Transverse colon (tissue), 4 donors: ENCODE data around the gene KCNH2. TPM values are rescaled to one million over a fixed set of nuclear protein-coding genes. Genes with fewer than 3 reads are reported as not detected.

Experiments
- DNase-seq: peaks from one replicate; pipeline ENCODE4 v3.0.0-alpha.2; 2019
- H3K27ac ChIP-seq, 4 donors: fragments of 200-600 bp; sonication (generic); 2 replicates each; pipeline ENCODE4 v1.5.1; 2016 to 2018; ENCODE audit warnings: inconsistent platforms in 4 of 4
- H3K27me3 ChIP-seq: fragments of 200-600 bp; sonication (generic); 2 replicates; pipeline ENCODE4 v1.5.1; 2017; ENCODE audit warnings: inconsistent platforms
- H3K36me3 ChIP-seq, 4 donors: fragments of 200-600 bp; sonication (generic); 2 replicates each; pipeline ENCODE4 v1.5.1; 2017 to 2019; ENCODE audit warnings: inconsistent platforms in 4 of 4
- H3K4me1 ChIP-seq, 4 donors: fragments of 200-600 bp; sonication (generic); 2 replicates each; pipeline ENCODE4 v1.5.1; 2017 to 2020; ENCODE audit warnings: inconsistent platforms in 4 of 4
- H3K4me3 ChIP-seq, 4 donors: fragments of 200-600 bp; sonication (generic); 1 replicate in 1 of 4; 2 replicates in 3 of 4; pipeline versions ENCODE4 v1.5.1 to v1.6.1; 2017 to 2019; ENCODE audit warnings: inconsistent platforms in 4 of 4
- H3K9me3 ChIP-seq, 2 donors: fragments of 200-600 bp; sonication (generic); 2 replicates each; pipeline ENCODE4 v1.5.1; 2017 to 2019; ENCODE audit warnings: inconsistent platforms in 2 of 2
- EP300 ChIP-seq: sonication (generic); formaldehyde crosslinking; IDR thresholded peaks from one replicate; pipeline ENCODE4 v1.6.1; 2017; ENCODE audit warnings: antibody characterized with exemption, low read depth
- POLR2A ChIP-seq: fragments of 450-650 bp; IDR thresholded peaks from one replicate; pipeline ENCODE4 v1.6.1; 2016; ENCODE audit warnings: antibody characterized with exemption, mild to moderate bottlenecking, moderate library complexity
- POLR2AphosphoS5 ChIP-seq, 3 donors: sonication (generic); formaldehyde crosslinking; IDR thresholded peaks; one replicate each; pipeline ENCODE4 v1.6.1; 2016; ENCODE audit warnings: antibody characterized with exemption in 3 of 3
- WGBS, 2 donors: methylation state at CpG; one replicate each; pipeline ENCODE4 v1.1.5; 2018; ENCODE audit warnings: low coverage in 1 of 2; 5-methylcytosine and 5-hydroxymethylcytosine counted together
- in situ Hi-C, 4 donors: fragments of 200-750 bp; cut with MboI; loops; one replicate each; pipeline versions ENCODE4 v1.15.0 to v1.15.1; 2017; ENCODE audit warnings: low sequenced_read_pairs in 3 of 4, low pct_ligation_motif_present in 1 of 4, low pct_unique_long_range_greater_than_20kb in 1 of 4
- intact Hi-C: fragments of 100-400 bp; cut with DNase I; formaldehyde crosslinking; loops from one replicate; pipeline ENCODE4 v1.15.1; 2023; ENCODE audit warnings: low total_unique reads
- total RNA-seq, 4 donors: library from RNA; depleted of rRNA; stranded (reverse); fragments of >200 nt; gene quantifications; one replicate each; pipeline ENCODE4 v1.1.0, GENCODE V29; 2016
- TF ChIP-seq, protein P1 (sequence below), 5 experiments: fragments of 200-600 bp in 3 of 5; fragments of 450-650 bp in 2 of 5; sonication (generic) in 3 of 5; IDR thresholded peaks; 1 replicate in 2 of 5; 2 replicates in 3 of 5; pipeline ENCODE4 v1.5.1; 2016 to 2017; ENCODE audit warnings: antibody characterized with exemption in 5 of 5, inconsistent platforms in 3 of 5, mild to moderate bottlenecking in 2 of 5, moderate library complexity in 1 of 5

KCNH2 gene
- total RNA-seq, 4 donors from 2014 or later: 9.5 to 39.0 (median 19.3) TPM

DNA sequence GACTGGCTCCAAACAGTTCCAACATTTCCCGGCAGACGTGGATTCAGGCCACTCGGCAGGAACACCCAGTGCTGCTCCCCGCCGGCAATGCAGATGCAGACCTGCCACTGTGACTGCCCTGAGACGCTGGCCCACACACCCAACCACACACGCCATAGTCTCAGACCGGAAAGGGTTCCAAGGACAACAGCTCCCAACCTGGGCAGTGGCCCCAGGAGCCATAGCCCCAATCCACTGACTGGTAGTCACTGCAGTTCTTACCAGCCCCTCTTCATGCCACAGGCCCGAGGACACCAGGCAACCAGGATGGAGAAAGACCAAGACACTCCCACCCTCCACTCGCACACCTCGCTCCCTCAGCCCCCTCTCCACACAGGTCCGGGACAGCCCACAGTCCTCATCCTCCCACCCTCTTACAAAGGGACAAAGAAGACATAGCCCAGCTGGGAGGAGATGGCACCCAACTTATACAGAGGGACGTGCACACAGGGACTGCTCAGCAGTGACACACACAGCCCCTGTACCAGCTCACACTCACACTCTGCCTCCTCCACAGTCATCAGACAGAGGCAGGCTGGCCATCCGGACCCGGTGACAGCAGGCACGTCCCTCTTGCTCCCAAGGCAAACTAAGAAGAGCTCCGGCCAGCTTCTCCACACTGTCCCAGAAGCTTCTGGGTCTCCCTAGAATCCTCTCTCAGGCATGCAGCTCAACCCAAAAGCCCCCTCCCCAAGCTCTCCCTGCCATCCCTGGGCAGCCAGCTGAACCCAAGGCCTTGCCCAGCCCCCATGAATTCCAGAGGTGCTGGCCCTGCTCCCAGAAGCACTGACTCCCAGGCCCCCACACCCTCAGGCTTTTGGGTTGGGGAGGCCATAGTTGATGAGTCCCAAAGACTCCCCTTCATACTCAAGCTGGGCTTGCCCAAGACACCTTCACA, 24.8 kb downstream of the KCNH2 start:
- intact Hi-C loops (no loop called here), in situ Hi-C loops (no loop called here)
- Histone ChIP-seq H3K9me3 (no peaks in the 10 kb centered on the region), H3K4me1 (peaks cover 6 to 22% (median 9%) of the 10 kb centered on the region in 4 donors), H3K4me3 (peak overlapping the region in 2 of 4 donors; percentile 4 to 35), H3K27me3 (peaks cover 10% of the 10 kb centered on the region), H3K36me3 (no peaks in the 10 kb centered on the region), H3K27ac (peak overlapping the region; percentile 69 to 93 (median 80))
- no peak for DNase-seq
- WGBS, 2 donors: 81% methylated on average over 17 of the region's 17 CpGs; no CpG with 5 or more reads in 1 of the 2 donors
- TF ChIP-seq POLR2AphosphoS5 (IDR thresholded peaks at IDR 0.05): no peak
- no peak for TF ChIP-seq EP300
- TF ChIP-seq, protein P1, sequence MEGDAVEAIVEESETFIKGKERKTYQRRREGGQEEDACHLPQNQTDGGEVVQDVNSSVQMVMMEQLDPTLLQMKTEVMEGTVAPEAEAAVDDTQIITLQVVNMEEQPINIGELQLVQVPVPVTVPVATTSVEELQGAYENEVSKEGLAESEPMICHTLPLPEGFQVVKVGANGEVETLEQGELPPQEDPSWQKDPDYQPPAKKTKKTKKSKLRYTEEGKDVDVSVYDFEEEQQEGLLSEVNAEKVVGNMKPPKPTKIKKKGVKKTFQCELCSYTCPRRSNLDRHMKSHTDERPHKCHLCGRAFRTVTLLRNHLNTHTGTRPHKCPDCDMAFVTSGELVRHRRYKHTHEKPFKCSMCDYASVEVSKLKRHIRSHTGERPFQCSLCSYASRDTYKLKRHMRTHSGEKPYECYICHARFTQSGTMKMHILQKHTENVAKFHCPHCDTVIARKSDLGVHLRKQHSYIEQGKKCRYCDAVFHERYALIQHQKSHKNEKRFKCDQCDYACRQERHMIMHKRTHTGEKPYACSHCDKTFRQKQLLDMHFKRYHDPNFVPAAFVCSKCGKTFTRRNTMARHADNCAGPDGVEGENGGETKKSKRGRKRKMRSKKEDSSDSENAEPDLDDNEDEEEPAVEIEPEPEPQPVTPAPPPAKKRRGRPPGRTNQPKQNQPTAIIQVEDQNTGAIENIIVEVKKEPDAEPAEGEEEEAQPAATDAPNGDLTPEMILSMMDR (IDR thresholded peaks at IDR 0.05): no peak
- TF ChIP-seq POLR2A: no peak

DNA sequence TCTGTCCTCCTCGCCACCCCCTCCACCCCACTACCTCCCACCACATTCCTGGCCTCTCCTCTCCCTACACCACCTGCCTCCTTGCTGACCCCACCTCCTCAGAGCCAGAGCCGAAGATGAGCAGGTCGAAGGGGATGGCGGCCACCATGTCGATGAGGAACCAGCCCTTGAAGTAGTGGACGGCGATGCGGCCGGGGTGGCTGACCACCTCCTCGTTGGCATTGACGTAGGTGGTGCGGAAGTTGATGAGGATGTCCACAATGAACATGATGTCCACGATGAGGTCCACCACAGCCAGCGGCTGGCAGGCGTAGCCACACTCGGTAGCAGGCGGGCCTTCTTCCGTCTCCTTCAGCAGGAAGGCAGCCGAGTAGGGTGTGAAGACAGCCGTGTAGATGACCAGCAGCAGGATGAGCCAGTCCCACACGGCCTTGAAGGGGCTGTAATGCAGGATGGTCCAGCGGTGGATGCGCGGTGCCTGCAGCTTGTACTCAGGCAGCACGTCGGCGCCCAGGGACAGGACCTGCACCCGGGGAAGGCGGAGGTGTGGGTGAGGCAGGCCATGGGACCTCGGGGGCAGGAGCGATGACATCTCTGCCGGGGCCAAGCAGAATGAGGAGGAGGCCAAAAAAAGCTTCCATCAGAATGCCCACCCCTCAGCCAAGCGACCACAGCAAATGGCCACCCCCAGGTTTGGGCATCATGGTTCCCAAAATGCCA, 25.6 kb downstream of the KCNH2 start:
- in situ Hi-C loops: no loop called here
- H3K4me3 ChIP-seq: no peak overlapping the region
- intact Hi-C loops: no loop called here
- DNase-seq: no peak
- peak overlapping the region in 3 of 4 donors; percentile 69 to 93 (median 79) for H3K27ac ChIP-seq
- 88 to 98% methylated on average over 10 to 33 of the region's 33 CpGs for WGBS, 2 donors
- H3K4me1 ChIP-seq: peaks cover 6 to 29% (median 11%) of the 10 kb centered on the region in 4 donors
- TF ChIP-seq, protein P1 (IDR thresholded peaks at IDR 0.05): no peak
- TF ChIP-seq POLR2A (no peak), POLR2AphosphoS5 (IDR thresholded peaks at IDR 0.05) (no peak), EP300 (no peak)
- no peaks in the 10 kb centered on the region for H3K9me3 ChIP-seq
- H3K36me3 ChIP-seq: no peaks in the 10 kb centered on the region
- H3K27me3 ChIP-seq: peaks cover 11% of the 10 kb centered on the region

DNA sequence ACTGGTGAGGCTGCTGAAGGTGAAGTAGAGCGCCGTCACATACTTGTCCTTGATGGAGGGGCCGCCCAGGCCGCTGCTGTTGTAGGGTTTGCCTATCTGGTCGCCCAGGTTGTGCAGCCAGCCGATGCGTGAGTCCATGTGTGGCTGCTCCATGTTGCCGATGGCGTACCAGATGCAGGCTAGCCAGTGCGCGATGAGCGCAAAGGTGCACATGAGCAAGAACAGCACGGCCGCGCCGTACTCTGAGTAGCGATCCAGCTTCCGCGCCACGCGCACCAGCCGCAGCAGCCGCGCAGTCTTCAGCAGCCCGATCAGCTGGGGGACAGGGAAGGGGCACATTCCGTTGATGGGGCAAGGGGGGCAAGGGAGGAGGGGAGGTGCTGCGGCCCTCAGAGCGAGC, 26.6 kb downstream of the KCNH2 start:
- intact Hi-C loops (no loop called here), in situ Hi-C loops (no loop called here)
- peaks cover 15% of the 10 kb centered on the region for H3K27me3 ChIP-seq
- no peak overlapping the region for H3K27ac ChIP-seq
- no peak for DNase-seq
- no peaks in the 10 kb centered on the region for H3K36me3 ChIP-seq
- 96% methylated on average over 28 of the region's 28 CpGs; no CpG with 5 or more reads in 1 of the 2 donors for WGBS, 2 donors
- H3K9me3 ChIP-seq: no peaks in the 10 kb centered on the region
- no peak overlapping the region for H3K4me3 ChIP-seq
- H3K4me1 ChIP-seq: peaks cover 6 to 29% (median 14%) of the 10 kb centered on the region in 4 donors
- TF ChIP-seq EP300 (no peak), POLR2A (no peak), POLR2AphosphoS5 (IDR thresholded peaks at IDR 0.05) (no peak)
- TF ChIP-seq, protein P1 (IDR thresholded peaks at IDR 0.05): no peak

DNA sequence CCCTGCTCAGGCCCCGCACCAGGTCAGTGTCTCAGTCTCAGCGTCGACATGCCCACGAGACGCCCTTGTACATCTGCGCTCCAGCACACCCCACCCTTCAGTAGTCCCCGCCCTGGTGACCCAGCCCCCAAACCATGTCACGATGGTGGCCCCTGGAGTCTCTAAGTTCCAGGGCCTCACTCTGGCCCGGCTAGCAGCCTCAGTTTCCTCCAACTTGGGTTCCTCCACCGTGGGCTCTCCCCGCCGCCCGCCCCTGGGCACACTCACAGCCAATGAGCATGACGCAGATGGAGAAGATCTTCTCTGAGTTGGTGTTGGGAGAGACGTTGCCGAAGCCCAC, 27.0 kb downstream of the KCNH2 start:
- DNase-seq: no peak
- Histone ChIP-seq H3K4me3 (no peak overlapping the region), H3K9me3 (no peaks in the 10 kb centered on the region), H3K27ac (no peak overlapping the region), H3K27me3 (peaks cover 15% of the 10 kb centered on the region), H3K4me1 (peaks cover 3 to 29% (median 12%) of the 10 kb centered on the region in 4 donors), H3K36me3 (no peaks in the 10 kb centered on the region)
- in situ Hi-C loops (no loop called here), intact Hi-C loops (no loop called here)
- WGBS, 2 donors: 95% methylated on average over 16 of the region's 16 CpGs; no CpG with 5 or more reads in 1 of the 2 donors
- TF ChIP-seq, protein P1 (IDR thresholded peaks at IDR 0.05): no peak
- TF ChIP-seq POLR2AphosphoS5 (IDR thresholded peaks at IDR 0.05) (no peak), EP300 (no peak), POLR2A (no peak)
